GM12878 (cell line): ENCODE measurements around the gene PUM2.

Experiments used
- BHLHE40 ChIP-seq, 2 experiments: fragments of 450-650 bp in 1 of 2; IDR thresholded peaks; 2 replicates each; pipeline ENCODE4 v1.6.1; 2011 to 2017; ENCODE audit warnings: low read depth in 2 of 2, borderline replicate concordance in 1 of 2, improper control_type of control experiment in 1 of 2, low read length in 1 of 2, mild to moderate bottlenecking in 1 of 2
- CEBPB ChIP-seq, 2 experiments: fragments of 150-350 bp in 1 of 2; IDR thresholded peaks; 2 replicates each; pipeline ENCODE4 v1.6.1; 2012 to 2014; ENCODE audit warnings: low read depth in 2 of 2, low read length in 2 of 2, borderline replicate concordance in 1 of 2, inconsistent platforms in 1 of 2
- EZH2 ChIP-seq: IDR thresholded peaks from 2 replicates; pipeline ENCODE4 v1.6.1; 2012; ENCODE audit warnings: low read depth, mild to moderate bottlenecking, control low read depth, inconsistent platforms, low read length, borderline replicate concordance; ENCODE audit not compliant: control insufficient read depth
- HCFC1 ChIP-seq: fragments of 150-350 bp; IDR thresholded peaks from 2 replicates; pipeline ENCODE4 v1.6.1; 2014; ENCODE audit warnings: low read length
- MYC ChIP-seq: IDR thresholded peaks from 2 replicates; pipeline ENCODE4 v1.6.1; 2011; ENCODE audit warnings: mild to moderate bottlenecking, low read length, moderate library complexity, inconsistent platforms; ENCODE audit not compliant: insufficient read depth, insufficient replicate concordance, insufficient read length, severe bottlenecking
- NFIC ChIP-seq: IDR thresholded peaks from 2 replicates; pipeline ENCODE4 v1.6.1; 2012; ENCODE audit warnings: low read depth, mild to moderate bottlenecking, inconsistent platforms, low read length, moderate library complexity
- RCOR1 ChIP-seq: conservative IDR thresholded peaks from 2 replicates; pipeline ENCODE4 v1.6.1; 2012; ENCODE audit warnings: low read depth, low read length, improper control_type of control experiment
- TCF12 ChIP-seq: IDR thresholded peaks from 2 replicates; pipeline ENCODE4 v1.6.1; 2011; ENCODE audit warnings: low read depth, mild to moderate bottlenecking, low read length
- TCF3 ChIP-seq: IDR thresholded peaks from 2 replicates; pipeline ENCODE4 v1.6.1; 2012; ENCODE audit warnings: low read depth, mild to moderate bottlenecking, low read length, borderline replicate concordance; ENCODE audit not compliant: insufficient read depth
- ZNF24 ChIP-seq: fragments of 450-650 bp; IDR thresholded peaks from 2 replicates; pipeline ENCODE4 v1.6.1; 2017; ENCODE audit warnings: antibody characterized with exemption, mild to moderate bottlenecking
- TF ChIP-seq, protein P1 (sequence below), 3 experiments: IDR thresholded peaks in 2 of 3; conservative IDR thresholded peaks in 1 of 3; 2 replicates each; pipeline ENCODE4 v1.5.1; 2011; ENCODE audit warnings: low read depth in 3 of 3, low read length in 3 of 3, mild to moderate bottlenecking in 3 of 3, control low read depth in 2 of 3, moderate library complexity in 2 of 3, inconsistent platforms in 1 of 3, mixed read lengths in 1 of 3; ENCODE audit not compliant: control insufficient read depth in 2 of 3, insufficient read depth in 1 of 3; ENCODE audit errors: extremely low read depth in 1 of 3
- TF ChIP-seq, protein P2 (sequence below): IDR thresholded peaks from 2 replicates; pipeline ENCODE4 v1.6.1; 2012; ENCODE audit warnings: low read depth, low read length, improper control_type of control experiment

DNA sequence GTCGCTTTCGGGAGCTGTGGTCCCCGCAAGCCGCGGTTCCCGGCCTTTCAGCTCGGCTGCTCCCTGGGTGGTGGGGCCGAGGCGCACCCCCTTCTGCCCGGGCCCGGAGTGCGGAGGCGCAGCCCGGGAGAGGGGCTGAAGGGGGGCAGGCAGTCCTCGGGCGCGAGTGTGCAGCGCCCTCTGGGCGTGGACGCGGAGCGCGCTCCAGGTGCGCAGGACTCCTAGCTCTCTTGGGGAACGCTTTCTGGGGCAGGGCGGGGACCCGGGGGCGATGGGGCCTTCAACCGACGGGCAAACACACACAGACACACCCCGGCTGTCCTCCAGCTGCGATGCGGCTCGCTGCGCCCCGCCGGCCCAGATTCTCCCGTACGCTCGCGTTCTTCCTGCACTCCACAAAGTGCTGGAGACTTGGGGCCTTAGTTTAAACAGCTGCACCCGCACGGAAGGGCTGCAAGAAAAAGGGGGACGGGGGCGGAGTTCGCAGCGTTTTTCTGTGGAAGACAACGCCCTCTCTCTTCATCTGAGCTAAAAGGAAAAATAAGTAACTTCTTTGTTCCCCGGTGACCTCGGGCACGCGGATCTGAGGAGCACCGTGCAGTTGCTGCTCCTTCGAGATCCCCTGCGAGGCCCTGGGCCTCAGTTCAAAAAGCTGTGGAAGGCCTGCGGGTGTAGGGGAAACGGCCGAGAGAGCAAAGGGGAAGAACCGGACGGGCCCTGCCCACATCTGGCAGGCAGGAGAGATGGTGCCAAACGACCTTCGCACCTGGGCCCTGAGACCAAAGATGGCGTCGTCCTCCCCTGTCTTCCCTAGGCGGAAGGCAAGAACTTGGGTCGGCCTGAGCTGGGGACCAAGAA is 125.1 kb downstream of the PUM2 start:
- TF ChIP-seq NFIC (no peak), ZNF24 (no peak), MYC (no peak), TCF3 (0 out of 2 replicates have a peak, but pooled peaks have one; percentile 45), RCOR1 (0 out of 2 replicates have a peak, but pooled peaks have one; percentile 21), EZH2 (no peak), CEBPB (IDR thresholded peaks at IDR 0.05; ENCODE audit: borderline replicate concordance in 1 of 2, low read depth in 2 of 2, low read length in 2 of 2) (no peak), BHLHE40 (IDR thresholded peaks at IDR 0.05; ENCODE audit: borderline replicate concordance in 1 of 2, low read depth in 2 of 2, low read length in 1 of 2) (peak; percentile 9 to 28; a peak in 1 of 4 replicates), TCF12 (peak; percentile 44; the same call in 1 of the 2 replicates), HCFC1 (no peak)
- TF ChIP-seq, protein P1, sequence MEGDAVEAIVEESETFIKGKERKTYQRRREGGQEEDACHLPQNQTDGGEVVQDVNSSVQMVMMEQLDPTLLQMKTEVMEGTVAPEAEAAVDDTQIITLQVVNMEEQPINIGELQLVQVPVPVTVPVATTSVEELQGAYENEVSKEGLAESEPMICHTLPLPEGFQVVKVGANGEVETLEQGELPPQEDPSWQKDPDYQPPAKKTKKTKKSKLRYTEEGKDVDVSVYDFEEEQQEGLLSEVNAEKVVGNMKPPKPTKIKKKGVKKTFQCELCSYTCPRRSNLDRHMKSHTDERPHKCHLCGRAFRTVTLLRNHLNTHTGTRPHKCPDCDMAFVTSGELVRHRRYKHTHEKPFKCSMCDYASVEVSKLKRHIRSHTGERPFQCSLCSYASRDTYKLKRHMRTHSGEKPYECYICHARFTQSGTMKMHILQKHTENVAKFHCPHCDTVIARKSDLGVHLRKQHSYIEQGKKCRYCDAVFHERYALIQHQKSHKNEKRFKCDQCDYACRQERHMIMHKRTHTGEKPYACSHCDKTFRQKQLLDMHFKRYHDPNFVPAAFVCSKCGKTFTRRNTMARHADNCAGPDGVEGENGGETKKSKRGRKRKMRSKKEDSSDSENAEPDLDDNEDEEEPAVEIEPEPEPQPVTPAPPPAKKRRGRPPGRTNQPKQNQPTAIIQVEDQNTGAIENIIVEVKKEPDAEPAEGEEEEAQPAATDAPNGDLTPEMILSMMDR (IDR thresholded peaks at IDR 0.05 in 2 of 3, conservative IDR thresholded peaks at IDR 0.05 in 1 of 3; ENCODE audit: control insufficient read depth in 2 of 3, extremely low read depth in 1 of 3, insufficient read depth in 1 of 3, low read depth in 3 of 3, low read length in 3 of 3) = peak; percentile 61 to 90 (median 84)
- TF ChIP-seq, protein P2, sequence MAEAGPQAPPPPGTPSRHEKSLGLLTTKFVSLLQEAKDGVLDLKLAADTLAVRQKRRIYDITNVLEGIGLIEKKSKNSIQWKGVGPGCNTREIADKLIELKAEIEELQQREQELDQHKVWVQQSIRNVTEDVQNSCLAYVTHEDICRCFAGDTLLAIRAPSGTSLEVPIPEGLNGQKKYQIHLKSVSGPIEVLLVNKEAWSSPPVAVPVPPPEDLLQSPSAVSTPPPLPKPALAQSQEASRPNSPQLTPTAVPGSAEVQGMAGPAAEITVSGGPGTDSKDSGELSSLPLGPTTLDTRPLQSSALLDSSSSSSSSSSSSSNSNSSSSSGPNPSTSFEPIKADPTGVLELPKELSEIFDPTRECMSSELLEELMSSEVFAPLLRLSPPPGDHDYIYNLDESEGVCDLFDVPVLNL = no peak
